Measurements from ENCODE around the gene BICC1.

Gene BICC1

GRCh38 chr10:58632216-58632615 lies 119.5 kb downstream of the BICC1 start:
- DNase-seq = no peak
- H3K4me2 ChIP-seq (ENCODE audit: low read length) = no peak overlapping the region
- H3K4me1 ChIP-seq (ENCODE audit: control insufficient read depth, low read depth, low read length) = no peaks in the 10 kb centered on the region
- H4K8ac ChIP-seq (ENCODE audit: low read depth, low read length) = no peak overlapping the region
- H3K4me3 ChIP-seq (ENCODE audit: low read length) = no peak overlapping the region
- H3K4ac ChIP-seq (ENCODE audit: low read depth, low read length) = no peak overlapping the region
- no peak overlapping the region for H2AK5ac ChIP-seq (ENCODE audit: low read length)
- no peak overlapping the region for H3K23ac ChIP-seq (ENCODE audit: low read length)
- WGBS (ENCODE audit: extremely low coverage, insufficient coverage, low lambda C conversion rate) = no CpG with 5 or more reads among the region's 4 CpGs
- no peaks in the 10 kb centered on the region for H3K79me2 ChIP-seq (ENCODE audit: control insufficient read depth, insufficient read depth, low read length)
- H3K36me3 ChIP-seq (ENCODE audit: control insufficient read depth, insufficient read depth, low read length) = no peaks in the 10 kb centered on the region
- H2BK5ac ChIP-seq (ENCODE audit: low read length) = no peak overlapping the region
- H4K5ac ChIP-seq (ENCODE audit: low read length) = no peak overlapping the region
- H3K79me1 ChIP-seq (ENCODE audit: low read length) = no peaks in the 10 kb centered on the region
- H3K9ac ChIP-seq (ENCODE audit: low read length) = no peak overlapping the region
- H2BK120ac ChIP-seq (ENCODE audit: low read depth, low read length) = no peak overlapping the region
- H3K27me3 ChIP-seq (ENCODE audit: insufficient read depth, low read length, poor library complexity) = no peaks in the 10 kb centered on the region
- no peak overlapping the region for H3K56ac ChIP-seq (ENCODE audit: low read length)
- H3K27ac ChIP-seq (ENCODE audit: low read depth, low read length) = no peak overlapping the region
- no peak overlapping the region for H3K18ac ChIP-seq (ENCODE audit: low read length)
- no peak overlapping the region for H2BK15ac ChIP-seq (replicated peaks; ENCODE audit: low read depth)

DNA sequence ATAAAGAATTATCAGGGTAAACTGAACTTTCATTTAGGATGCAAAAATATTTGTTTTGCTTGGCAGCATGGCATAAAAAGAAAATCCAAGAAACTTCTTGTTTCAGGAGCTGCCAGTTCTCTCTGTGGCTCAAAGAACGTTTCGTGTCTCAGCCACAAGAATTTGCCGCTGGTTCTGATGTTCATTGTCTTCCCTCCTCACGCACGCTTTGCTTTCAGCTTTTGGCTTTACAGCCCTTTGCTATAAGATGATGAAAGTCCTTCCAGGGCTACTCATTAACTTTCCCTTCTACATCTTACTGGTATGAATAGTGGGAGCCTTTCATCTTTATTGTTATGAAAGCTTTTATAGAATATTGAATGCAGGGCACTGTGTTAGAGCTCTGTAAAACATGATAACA lies 124.7 kb downstream of the BICC1 start:
- Histone ChIP-seq H3K4me3 (ENCODE audit: low read length) (no peak overlapping the region), H3K79me1 (ENCODE audit: low read length) (no peaks in the 10 kb centered on the region), H3K18ac (ENCODE audit: low read length) (no peak overlapping the region), H3K4ac (ENCODE audit: low read depth, low read length) (no peak overlapping the region), H2AK5ac (ENCODE audit: low read length) (no peak overlapping the region), H3K36me3 (ENCODE audit: control insufficient read depth, insufficient read depth, low read length) (no peaks in the 10 kb centered on the region), H3K56ac (ENCODE audit: low read length) (no peak overlapping the region), H3K9ac (ENCODE audit: low read length) (no peak overlapping the region), H3K23ac (ENCODE audit: low read length) (no peak overlapping the region), H2BK5ac (ENCODE audit: low read length) (no peak overlapping the region), H2BK15ac (replicated peaks; ENCODE audit: low read depth) (no peak overlapping the region), H4K8ac (ENCODE audit: low read depth, low read length) (no peak overlapping the region), H3K4me1 (ENCODE audit: control insufficient read depth, low read depth, low read length) (no peaks in the 10 kb centered on the region), H3K79me2 (ENCODE audit: control insufficient read depth, insufficient read depth, low read length) (no peaks in the 10 kb centered on the region), H2BK120ac (ENCODE audit: low read depth, low read length) (no peak overlapping the region), H3K27me3 (ENCODE audit: insufficient read depth, low read length, poor library complexity) (no peaks in the 10 kb centered on the region), H4K5ac (ENCODE audit: low read length) (no peak overlapping the region), H3K27ac (ENCODE audit: low read depth, low read length) (no peak overlapping the region), H3K4me2 (ENCODE audit: low read length) (no peak overlapping the region)
- WGBS (ENCODE audit: extremely low coverage, insufficient coverage, low lambda C conversion rate) = no CpG with 5 or more reads among the region's 5 CpGs
- DNase-seq = no peak

DNA sequence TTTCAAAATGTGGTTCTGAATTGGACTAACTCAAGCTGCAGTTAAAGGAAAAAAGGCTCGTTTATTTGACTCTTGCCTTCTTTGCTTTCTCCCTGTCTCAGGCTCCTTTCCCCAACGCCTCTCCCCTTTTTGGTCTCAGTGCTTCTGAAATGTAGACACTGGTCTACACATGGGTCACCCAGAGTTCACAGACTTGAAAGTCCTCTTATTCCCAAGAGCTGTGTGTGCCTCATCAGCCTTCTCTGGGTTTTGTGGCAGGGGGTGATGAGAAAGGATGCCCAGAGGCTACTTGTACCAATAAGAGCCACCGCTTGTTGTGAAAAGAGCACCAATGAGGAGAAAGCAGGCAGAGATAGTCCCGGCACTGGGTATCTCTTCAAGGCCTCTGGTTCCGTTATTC lies 125.7 kb downstream of the BICC1 start:
- no peak overlapping the region for H4K8ac ChIP-seq (ENCODE audit: low read depth, low read length)
- H3K9ac ChIP-seq (ENCODE audit: low read length) = no peak overlapping the region
- H3K79me2 ChIP-seq (ENCODE audit: control insufficient read depth, insufficient read depth, low read length) = no peaks in the 10 kb centered on the region
- no peak overlapping the region for H3K4ac ChIP-seq (ENCODE audit: low read depth, low read length)
- no peak overlapping the region for H3K56ac ChIP-seq (ENCODE audit: low read length)
- no peaks in the 10 kb centered on the region for H3K36me3 ChIP-seq (ENCODE audit: control insufficient read depth, insufficient read depth, low read length)
- no CpG with 5 or more reads among the region's 5 CpGs for WGBS (ENCODE audit: extremely low coverage, insufficient coverage, low lambda C conversion rate)
- no peak overlapping the region for H3K18ac ChIP-seq (ENCODE audit: low read length)
- no peak overlapping the region for H2BK15ac ChIP-seq (replicated peaks; ENCODE audit: low read depth)
- no peak overlapping the region for H3K4me3 ChIP-seq (ENCODE audit: low read length)
- no peak overlapping the region for H3K23ac ChIP-seq (ENCODE audit: low read length)
- H4K5ac ChIP-seq (ENCODE audit: low read length) = no peak overlapping the region
- no peak overlapping the region for H2BK5ac ChIP-seq (ENCODE audit: low read length)
- no peaks in the 10 kb centered on the region for H3K27me3 ChIP-seq (ENCODE audit: insufficient read depth, low read length, poor library complexity)
- H2AK5ac ChIP-seq (ENCODE audit: low read length) = no peak overlapping the region
- no peak overlapping the region for H3K27ac ChIP-seq (ENCODE audit: low read depth, low read length)
- no peak overlapping the region for H3K4me2 ChIP-seq (ENCODE audit: low read length)
- H3K79me1 ChIP-seq (ENCODE audit: low read length) = no peaks in the 10 kb centered on the region
- H2BK120ac ChIP-seq (ENCODE audit: low read depth, low read length) = no peak overlapping the region
- H3K4me1 ChIP-seq (ENCODE audit: control insufficient read depth, low read depth, low read length) = no peaks in the 10 kb centered on the region
- DNase-seq = no peak

- H2BK15ac ChIP-seq (replicated peaks; ENCODE audit: low read depth) = no peak overlapping the region
- no peak overlapping the region for H3K27ac ChIP-seq (ENCODE audit: low read depth, low read length)
- DNase-seq = no peak
- no peak overlapping the region for H3K56ac ChIP-seq (ENCODE audit: low read length)
- no peak overlapping the region for H3K4me2 ChIP-seq (ENCODE audit: low read length)
- no peaks in the 10 kb centered on the region for H3K79me2 ChIP-seq (ENCODE audit: control insufficient read depth, insufficient read depth, low read length)
- no peak overlapping the region for H3K18ac ChIP-seq (ENCODE audit: low read length)
- H4K5ac ChIP-seq (ENCODE audit: low read length) = no peak overlapping the region
- H3K9ac ChIP-seq (ENCODE audit: low read length) = no peak overlapping the region
- WGBS (ENCODE audit: extremely low coverage, insufficient coverage, low lambda C conversion rate) = no CpG with 5 or more reads among the region's 5 CpGs
- no peak overlapping the region for H4K8ac ChIP-seq (ENCODE audit: low read depth, low read length)
- no peak overlapping the region for H3K23ac ChIP-seq (ENCODE audit: low read length)
- no peak overlapping the region for H2AK5ac ChIP-seq (ENCODE audit: low read length)
- H3K27me3 ChIP-seq (ENCODE audit: insufficient read depth, low read length, poor library complexity) = no peaks in the 10 kb centered on the region
- no peaks in the 10 kb centered on the region for H3K79me1 ChIP-seq (ENCODE audit: low read length)
- H2BK5ac ChIP-seq (ENCODE audit: low read length) = no peak overlapping the region
- H3K4ac ChIP-seq (ENCODE audit: low read depth, low read length) = no peak overlapping the region
- H2BK120ac ChIP-seq (ENCODE audit: low read depth, low read length) = no peak overlapping the region
- H3K36me3 ChIP-seq (ENCODE audit: control insufficient read depth, insufficient read depth, low read length) = no peaks in the 10 kb centered on the region
- no peak overlapping the region for H3K4me3 ChIP-seq (ENCODE audit: low read length)
- H3K4me1 ChIP-seq (ENCODE audit: control insufficient read depth, low read depth, low read length) = no peaks in the 10 kb centered on the region
Measured at GRCh38 chr10:58641095-58641531, 128.4 kb downstream of the BICC1 start.

- no CpG with 5 or more reads among the region's 2 CpGs for WGBS (ENCODE audit: extremely low coverage, insufficient coverage, low lambda C conversion rate)
- H3K4me3 ChIP-seq (ENCODE audit: low read length) = no peak overlapping the region
- H3K4me2 ChIP-seq (ENCODE audit: low read length) = no peak overlapping the region
- H3K79me2 ChIP-seq (ENCODE audit: control insufficient read depth, insufficient read depth, low read length) = no peaks in the 10 kb centered on the region
- no peaks in the 10 kb centered on the region for H3K36me3 ChIP-seq (ENCODE audit: control insufficient read depth, insufficient read depth, low read length)
- no peak overlapping the region for H3K18ac ChIP-seq (ENCODE audit: low read length)
- no peak overlapping the region for H2BK5ac ChIP-seq (ENCODE audit: low read length)
- H2BK15ac ChIP-seq (replicated peaks; ENCODE audit: low read depth) = no peak overlapping the region
- no peaks in the 10 kb centered on the region for H3K79me1 ChIP-seq (ENCODE audit: low read length)
- H3K27me3 ChIP-seq (ENCODE audit: insufficient read depth, low read length, poor library complexity) = no peaks in the 10 kb centered on the region
- H3K56ac ChIP-seq (ENCODE audit: low read length) = no peak overlapping the region
- H3K9ac ChIP-seq (ENCODE audit: low read length) = no peak overlapping the region
- H3K4ac ChIP-seq (ENCODE audit: low read depth, low read length) = no peak overlapping the region
- H3K27ac ChIP-seq (ENCODE audit: low read depth, low read length) = no peak overlapping the region
- no peak overlapping the region for H4K8ac ChIP-seq (ENCODE audit: low read depth, low read length)
- no peak overlapping the region for H2AK5ac ChIP-seq (ENCODE audit: low read length)
- no peaks in the 10 kb centered on the region for H3K4me1 ChIP-seq (ENCODE audit: control insufficient read depth, low read depth, low read length)
- no peak for DNase-seq
- no peak overlapping the region for H3K23ac ChIP-seq (ENCODE audit: low read length)
- no peak overlapping the region for H2BK120ac ChIP-seq (ENCODE audit: low read depth, low read length)
- H4K5ac ChIP-seq (ENCODE audit: low read length) = no peak overlapping the region
Measured at GRCh38 chr10:58641708-58642107, 129.0 kb downstream of the BICC1 start.

DNA sequence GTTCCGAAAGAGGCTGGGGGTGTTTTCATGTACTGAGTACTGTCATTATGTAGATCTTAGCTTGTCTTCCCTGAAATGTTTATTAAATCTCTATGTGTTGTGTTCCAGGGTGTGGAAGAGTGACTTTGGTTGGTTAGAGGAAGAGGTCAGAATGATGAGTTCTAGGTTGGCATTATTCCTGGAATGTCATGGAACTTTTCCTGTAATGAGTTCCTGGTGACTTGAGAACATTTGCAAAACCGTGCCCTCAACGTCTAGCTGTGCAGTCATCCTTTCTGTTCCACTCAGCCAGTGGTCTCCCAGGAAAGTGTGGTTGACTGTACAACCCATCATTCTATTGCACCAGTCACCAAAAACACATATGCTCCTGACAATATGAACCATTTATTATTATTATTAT lies 129.6 kb downstream of the BICC1 start:
- Histone ChIP-seq H3K23ac (ENCODE audit: low read length) (no peak overlapping the region), H3K27ac (ENCODE audit: low read depth, low read length) (no peak overlapping the region), H4K8ac (ENCODE audit: low read depth, low read length) (no peak overlapping the region), H3K36me3 (ENCODE audit: control insufficient read depth, insufficient read depth, low read length) (no peaks in the 10 kb centered on the region), H3K56ac (ENCODE audit: low read length) (no peak overlapping the region), H2BK15ac (replicated peaks; ENCODE audit: low read depth) (no peak overlapping the region), H2AK5ac (ENCODE audit: low read length) (no peak overlapping the region), H3K9ac (ENCODE audit: low read length) (no peak overlapping the region), H3K4me2 (ENCODE audit: low read length) (no peak overlapping the region), H2BK120ac (ENCODE audit: low read depth, low read length) (no peak overlapping the region), H3K4me3 (ENCODE audit: low read length) (no peak overlapping the region), H4K5ac (ENCODE audit: low read length) (no peak overlapping the region), H3K18ac (ENCODE audit: low read length) (no peak overlapping the region), H2BK5ac (ENCODE audit: low read length) (no peak overlapping the region), H3K4ac (ENCODE audit: low read depth, low read length) (no peak overlapping the region), H3K79me2 (ENCODE audit: control insufficient read depth, insufficient read depth, low read length) (no peaks in the 10 kb centered on the region), H3K27me3 (ENCODE audit: insufficient read depth, low read length, poor library complexity) (no peaks in the 10 kb centered on the region), H3K4me1 (ENCODE audit: control insufficient read depth, low read depth, low read length) (no peaks in the 10 kb centered on the region), H3K79me1 (ENCODE audit: low read length) (no peaks in the 10 kb centered on the region)
- WGBS (ENCODE audit: extremely low coverage, insufficient coverage, low lambda C conversion rate) = no CpG with 5 or more reads among the region's 3 CpGs
- no peak for DNase-seq

All from mesendoderm (in vitro differentiated cells).